Measurements from ENCODE around the gene APOO.

- TF ChIP-seq, protein P1, sequence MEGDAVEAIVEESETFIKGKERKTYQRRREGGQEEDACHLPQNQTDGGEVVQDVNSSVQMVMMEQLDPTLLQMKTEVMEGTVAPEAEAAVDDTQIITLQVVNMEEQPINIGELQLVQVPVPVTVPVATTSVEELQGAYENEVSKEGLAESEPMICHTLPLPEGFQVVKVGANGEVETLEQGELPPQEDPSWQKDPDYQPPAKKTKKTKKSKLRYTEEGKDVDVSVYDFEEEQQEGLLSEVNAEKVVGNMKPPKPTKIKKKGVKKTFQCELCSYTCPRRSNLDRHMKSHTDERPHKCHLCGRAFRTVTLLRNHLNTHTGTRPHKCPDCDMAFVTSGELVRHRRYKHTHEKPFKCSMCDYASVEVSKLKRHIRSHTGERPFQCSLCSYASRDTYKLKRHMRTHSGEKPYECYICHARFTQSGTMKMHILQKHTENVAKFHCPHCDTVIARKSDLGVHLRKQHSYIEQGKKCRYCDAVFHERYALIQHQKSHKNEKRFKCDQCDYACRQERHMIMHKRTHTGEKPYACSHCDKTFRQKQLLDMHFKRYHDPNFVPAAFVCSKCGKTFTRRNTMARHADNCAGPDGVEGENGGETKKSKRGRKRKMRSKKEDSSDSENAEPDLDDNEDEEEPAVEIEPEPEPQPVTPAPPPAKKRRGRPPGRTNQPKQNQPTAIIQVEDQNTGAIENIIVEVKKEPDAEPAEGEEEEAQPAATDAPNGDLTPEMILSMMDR (conservative IDR thresholded peaks at IDR 0.05) = no peak
- no peak for TF ChIP-seq ZFX (IDR thresholded peaks at IDR 0.05)
Measured at GRCh38 chrX:23792861-23793553, 114.7 kb downstream of the APOO start.
